Astrocyte of the spinal cord (primary cell): ENCODE data around the gene PUS10.

ENCODE experiments used
- DNase-seq: peaks from one replicate; pipeline ENCODE4 v3.0.0; 2011; ENCODE audit warnings: low read depth, low spot score
- H3K4me3 ChIP-seq: 2 replicates; pipeline ENCODE4 v1.5.1; 2011; ENCODE audit warnings: low read depth, mild to moderate bottlenecking, low read length, moderate library complexity
- in situ Hi-C: cut with HindIII; loops from 2 replicates; pipeline ENCODE4 v1.10.0; 2017; ENCODE audit warnings: low sequenced_read_pairs
- TF ChIP-seq, protein P1 (sequence below): IDR thresholded peaks from 2 replicates; pipeline ENCODE4 v1.5.1; 2012; ENCODE audit warnings: low read depth, mild to moderate bottlenecking, low read length, inconsistent platforms

The PUS10 gene

DNA sequence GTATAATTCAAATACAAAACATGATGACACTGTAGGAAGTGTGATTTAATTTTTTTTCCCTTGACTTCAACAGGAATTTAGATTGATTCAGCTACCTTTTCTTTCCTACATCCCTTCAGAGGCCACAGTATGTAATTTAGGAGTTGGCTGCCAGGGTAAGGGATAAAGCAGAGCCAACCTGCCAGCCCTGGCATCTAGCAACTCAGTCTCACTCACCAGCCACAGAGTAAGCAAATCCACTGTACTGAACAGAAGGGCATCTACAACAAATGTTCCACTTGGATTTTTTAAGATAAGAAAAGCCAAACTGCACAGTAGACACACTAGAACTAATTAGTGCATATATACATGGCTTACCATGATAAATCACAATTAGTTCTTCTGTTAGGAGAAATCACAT lies 54.9 kb downstream of the PUS10 start:
- no peak overlapping the region for H3K4me3 ChIP-seq
- in situ Hi-C loops, result no loop called here
- TF ChIP-seq, protein P1, sequence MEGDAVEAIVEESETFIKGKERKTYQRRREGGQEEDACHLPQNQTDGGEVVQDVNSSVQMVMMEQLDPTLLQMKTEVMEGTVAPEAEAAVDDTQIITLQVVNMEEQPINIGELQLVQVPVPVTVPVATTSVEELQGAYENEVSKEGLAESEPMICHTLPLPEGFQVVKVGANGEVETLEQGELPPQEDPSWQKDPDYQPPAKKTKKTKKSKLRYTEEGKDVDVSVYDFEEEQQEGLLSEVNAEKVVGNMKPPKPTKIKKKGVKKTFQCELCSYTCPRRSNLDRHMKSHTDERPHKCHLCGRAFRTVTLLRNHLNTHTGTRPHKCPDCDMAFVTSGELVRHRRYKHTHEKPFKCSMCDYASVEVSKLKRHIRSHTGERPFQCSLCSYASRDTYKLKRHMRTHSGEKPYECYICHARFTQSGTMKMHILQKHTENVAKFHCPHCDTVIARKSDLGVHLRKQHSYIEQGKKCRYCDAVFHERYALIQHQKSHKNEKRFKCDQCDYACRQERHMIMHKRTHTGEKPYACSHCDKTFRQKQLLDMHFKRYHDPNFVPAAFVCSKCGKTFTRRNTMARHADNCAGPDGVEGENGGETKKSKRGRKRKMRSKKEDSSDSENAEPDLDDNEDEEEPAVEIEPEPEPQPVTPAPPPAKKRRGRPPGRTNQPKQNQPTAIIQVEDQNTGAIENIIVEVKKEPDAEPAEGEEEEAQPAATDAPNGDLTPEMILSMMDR, result no peak
- DNase-seq, result no peak

DNA sequence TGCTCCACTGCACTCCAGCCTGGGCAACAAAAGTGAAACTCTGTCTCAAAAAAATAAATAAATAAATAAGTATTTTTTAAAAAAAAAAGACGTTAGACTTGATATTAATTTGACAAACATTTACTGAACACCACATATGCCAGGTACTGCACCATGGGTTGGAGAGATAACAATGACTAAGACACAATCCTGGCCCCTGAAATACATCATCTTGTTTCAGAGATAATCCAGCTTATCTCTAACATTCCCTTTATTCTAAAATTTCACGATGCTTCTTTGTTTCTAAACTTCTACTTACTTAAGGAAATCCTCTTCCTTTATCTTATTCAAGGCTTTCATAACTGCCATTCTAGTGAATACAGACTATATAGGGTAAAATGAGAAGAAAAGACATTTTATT lies 55.5 kb downstream of the PUS10 start:
- in situ Hi-C loops, result no loop called here
- TF ChIP-seq, protein P1, result no peak
- no peak for DNase-seq
- H3K4me3 ChIP-seq, result no peak overlapping the region

DNA sequence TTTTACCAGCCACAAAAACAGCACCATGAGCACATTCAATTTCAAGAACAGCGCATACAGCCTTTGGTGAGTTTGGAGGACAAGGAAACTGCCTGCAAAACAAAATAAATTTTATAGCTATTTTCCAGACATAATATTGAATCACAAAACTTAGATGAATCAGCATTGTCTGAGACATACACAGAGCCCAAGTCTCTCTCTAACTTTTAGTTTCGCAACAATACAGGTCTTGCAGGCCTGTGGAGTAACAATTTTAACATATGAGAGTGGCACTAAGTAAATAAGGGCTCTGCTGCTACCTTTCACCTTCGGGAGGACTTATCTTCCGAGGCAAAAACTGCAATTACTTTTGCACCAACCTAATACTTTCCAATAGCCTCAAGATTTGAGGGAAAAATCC lies 56.6 kb downstream of the PUS10 start:
- TF ChIP-seq, protein P1, result no peak
- in situ Hi-C loops, result no loop called here
- DNase-seq, result peak; percentile 28
- no peak overlapping the region for H3K4me3 ChIP-seq

DNA sequence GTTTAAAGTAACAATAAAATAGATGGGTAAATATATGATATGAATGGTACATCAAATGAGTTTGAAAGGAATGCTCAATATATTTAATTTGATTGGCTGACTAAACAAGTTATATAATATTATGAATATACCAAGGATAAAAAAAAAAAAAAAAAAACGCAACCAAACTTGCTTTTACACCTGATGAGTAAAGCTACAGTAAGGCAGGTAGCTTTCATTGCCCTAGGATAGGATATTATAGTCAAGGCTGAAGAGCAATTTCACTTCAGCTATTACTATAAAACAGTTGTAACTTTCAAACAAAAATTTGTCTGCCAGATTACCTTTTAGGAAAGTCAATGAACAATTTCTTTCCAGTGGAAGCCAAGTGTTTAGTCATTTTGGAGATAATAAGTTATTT lies 57.3 kb downstream of the PUS10 start:
- TF ChIP-seq, protein P1, result no peak
- DNase-seq, result no peak
- in situ Hi-C loops, result no loop called here
- H3K4me3 ChIP-seq, result no peak overlapping the region

DNA sequence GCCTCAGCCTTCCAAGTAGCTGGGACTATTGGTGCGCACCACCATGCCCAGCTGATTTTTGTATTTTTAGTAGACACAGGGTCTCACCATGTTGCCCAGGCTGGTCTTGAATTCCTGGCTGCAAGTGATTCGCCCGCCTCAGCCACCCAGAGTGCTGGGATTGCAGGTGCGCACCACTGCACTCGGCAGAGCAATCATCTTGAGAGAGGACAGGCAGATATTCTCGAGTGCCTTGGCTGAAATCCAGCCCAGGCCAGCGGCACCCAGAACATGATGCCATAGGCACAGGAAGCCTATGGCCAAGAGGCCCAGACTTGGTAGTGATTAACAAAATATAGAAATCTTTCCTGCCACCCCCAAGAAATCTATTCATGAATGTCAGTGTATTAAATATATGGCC lies 58.6 kb downstream of the PUS10 start:
- TF ChIP-seq, protein P1, result no peak
- in situ Hi-C loops, result no loop called here
- DNase-seq, result no peak
- H3K4me3 ChIP-seq, result no peak overlapping the region

DNA sequence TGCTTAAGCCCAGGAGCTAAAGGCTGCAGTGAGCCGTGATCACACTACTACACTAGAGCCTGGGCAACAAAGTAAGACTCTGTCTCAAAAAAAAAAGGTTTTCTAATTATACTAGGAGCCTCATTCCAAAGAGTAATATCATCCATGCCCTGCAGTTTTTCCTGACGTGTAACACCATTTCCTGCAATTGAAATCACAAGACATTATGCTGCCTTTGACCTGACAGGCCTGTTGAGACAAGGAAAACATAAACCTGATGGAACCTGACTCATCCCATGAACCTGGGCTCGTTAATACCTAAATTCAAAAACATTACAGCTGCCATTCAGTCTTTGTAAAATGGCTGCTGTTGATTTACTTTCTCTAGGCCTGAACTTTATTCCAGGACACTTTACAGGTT lies 59.3 kb downstream of the PUS10 start:
- in situ Hi-C loops, result no loop called here
- TF ChIP-seq, protein P1, result no peak
- H3K4me3 ChIP-seq, result no peak overlapping the region
- DNase-seq, result peak; percentile 58

DNA sequence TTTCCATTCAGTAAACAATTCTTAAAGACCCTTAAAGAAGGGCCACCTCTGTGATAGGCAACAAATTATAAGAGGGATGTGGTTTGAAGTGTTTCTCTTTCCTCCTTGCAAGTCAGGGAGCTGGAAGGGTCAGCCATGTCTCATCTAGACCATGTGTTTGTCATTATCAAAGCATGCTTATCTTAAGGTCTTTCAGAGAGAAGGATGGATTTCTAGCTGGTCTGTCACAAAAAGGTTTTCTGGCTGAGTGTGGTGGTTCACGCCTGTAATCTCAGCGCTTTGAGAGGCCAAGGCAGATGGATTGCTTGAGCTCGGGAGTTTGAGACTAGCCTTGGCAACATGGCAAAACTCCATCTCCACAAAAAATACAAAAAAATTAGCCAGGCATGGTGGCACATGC lies 59.7 kb downstream of the PUS10 start:
- TF ChIP-seq, protein P1, result no peak

More for the DNA sequence above, 59.7 kb downstream of the PUS10 start:
- in situ Hi-C loops, result no loop called here
- H3K4me3 ChIP-seq, result no peak overlapping the region
- peak; percentile 16 for DNase-seq
